ENCODE results near the gene SPAG9. TPM values are rescaled to one million over a fixed set of nuclear protein-coding genes. Genes with fewer than 3 reads are reported as not detected.

SPAG9 gene, protein sequence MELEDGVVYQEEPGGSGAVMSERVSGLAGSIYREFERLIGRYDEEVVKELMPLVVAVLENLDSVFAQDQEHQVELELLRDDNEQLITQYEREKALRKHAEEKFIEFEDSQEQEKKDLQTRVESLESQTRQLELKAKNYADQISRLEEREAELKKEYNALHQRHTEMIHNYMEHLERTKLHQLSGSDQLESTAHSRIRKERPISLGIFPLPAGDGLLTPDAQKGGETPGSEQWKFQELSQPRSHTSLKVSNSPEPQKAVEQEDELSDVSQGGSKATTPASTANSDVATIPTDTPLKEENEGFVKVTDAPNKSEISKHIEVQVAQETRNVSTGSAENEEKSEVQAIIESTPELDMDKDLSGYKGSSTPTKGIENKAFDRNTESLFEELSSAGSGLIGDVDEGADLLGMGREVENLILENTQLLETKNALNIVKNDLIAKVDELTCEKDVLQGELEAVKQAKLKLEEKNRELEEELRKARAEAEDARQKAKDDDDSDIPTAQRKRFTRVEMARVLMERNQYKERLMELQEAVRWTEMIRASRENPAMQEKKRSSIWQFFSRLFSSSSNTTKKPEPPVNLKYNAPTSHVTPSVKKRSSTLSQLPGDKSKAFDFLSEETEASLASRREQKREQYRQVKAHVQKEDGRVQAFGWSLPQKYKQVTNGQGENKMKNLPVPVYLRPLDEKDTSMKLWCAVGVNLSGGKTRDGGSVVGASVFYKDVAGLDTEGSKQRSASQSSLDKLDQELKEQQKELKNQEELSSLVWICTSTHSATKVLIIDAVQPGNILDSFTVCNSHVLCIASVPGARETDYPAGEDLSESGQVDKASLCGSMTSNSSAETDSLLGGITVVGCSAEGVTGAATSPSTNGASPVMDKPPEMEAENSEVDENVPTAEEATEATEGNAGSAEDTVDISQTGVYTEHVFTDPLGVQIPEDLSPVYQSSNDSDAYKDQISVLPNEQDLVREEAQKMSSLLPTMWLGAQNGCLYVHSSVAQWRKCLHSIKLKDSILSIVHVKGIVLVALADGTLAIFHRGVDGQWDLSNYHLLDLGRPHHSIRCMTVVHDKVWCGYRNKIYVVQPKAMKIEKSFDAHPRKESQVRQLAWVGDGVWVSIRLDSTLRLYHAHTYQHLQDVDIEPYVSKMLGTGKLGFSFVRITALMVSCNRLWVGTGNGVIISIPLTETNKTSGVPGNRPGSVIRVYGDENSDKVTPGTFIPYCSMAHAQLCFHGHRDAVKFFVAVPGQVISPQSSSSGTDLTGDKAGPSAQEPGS (N-terminal part only)
- 50.6 and 74.3 TPM in 2 replicates for total RNA-seq (2014; rRNA removed; shearing (Covaris generic))

- peak; percentile 93 for DNase-seq (ENCODE audit: low spot score)
Measured at GRCh38 chr17:51120739-51121619, at the start of gene SPAG9. SPAG9 (minus strand) TSS chr17:51120868; CDS start chr17:51120656, 212 bp downstream.

- DNase-seq (ENCODE audit: low spot score) = no peak
Measured at GRCh38 chr17:51169340-51169739, 48.7 kb upstream of the SPAG9 start.

DNA sequence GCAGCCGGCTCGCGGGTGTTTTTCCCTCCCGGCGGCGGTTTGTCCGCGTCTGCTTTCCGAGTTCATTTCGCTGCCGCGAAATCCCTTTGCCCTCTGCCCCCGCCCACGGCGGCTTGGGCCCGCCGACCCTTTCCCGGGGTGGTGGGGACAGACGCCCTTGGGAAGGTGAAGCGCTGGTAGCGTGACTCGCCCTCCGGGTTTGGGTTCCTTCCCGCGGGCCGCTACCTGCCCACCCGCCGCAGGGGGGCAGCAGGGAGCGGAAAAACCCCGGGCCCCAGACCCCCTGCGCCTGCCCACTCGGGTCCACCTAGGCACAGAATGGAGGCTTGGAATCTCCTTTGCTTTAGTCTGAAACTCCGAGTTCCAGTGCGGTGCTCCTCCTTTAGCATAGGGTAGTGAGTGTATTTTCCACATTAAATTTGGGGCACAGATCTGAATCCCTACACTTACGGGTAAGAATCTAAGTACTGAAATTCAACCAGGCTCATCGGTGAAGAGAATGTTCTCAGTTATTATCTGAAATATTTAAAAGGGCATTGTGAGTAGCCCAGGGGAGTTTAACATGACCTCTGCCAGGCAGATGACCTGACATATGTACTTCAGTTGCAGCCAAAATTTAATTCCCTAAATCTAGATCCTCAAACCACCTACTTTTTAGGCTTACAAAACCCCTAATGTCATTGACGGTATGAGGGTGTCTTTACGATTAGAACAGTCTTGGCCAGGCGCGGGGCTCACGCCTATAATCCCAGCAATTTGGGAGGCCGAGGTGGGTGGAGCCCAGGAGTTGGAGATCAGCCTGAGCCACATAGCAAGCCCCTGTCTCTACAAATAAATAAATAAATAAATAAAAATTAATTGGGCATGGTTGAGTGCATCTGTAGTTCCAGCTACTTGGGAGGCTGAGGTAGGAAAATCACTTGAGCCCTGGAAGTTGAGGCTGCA, 46.6 kb upstream of the SPAG9 start:
- peak; percentile 38 for DNase-seq (ENCODE audit: low spot score)

DNA sequence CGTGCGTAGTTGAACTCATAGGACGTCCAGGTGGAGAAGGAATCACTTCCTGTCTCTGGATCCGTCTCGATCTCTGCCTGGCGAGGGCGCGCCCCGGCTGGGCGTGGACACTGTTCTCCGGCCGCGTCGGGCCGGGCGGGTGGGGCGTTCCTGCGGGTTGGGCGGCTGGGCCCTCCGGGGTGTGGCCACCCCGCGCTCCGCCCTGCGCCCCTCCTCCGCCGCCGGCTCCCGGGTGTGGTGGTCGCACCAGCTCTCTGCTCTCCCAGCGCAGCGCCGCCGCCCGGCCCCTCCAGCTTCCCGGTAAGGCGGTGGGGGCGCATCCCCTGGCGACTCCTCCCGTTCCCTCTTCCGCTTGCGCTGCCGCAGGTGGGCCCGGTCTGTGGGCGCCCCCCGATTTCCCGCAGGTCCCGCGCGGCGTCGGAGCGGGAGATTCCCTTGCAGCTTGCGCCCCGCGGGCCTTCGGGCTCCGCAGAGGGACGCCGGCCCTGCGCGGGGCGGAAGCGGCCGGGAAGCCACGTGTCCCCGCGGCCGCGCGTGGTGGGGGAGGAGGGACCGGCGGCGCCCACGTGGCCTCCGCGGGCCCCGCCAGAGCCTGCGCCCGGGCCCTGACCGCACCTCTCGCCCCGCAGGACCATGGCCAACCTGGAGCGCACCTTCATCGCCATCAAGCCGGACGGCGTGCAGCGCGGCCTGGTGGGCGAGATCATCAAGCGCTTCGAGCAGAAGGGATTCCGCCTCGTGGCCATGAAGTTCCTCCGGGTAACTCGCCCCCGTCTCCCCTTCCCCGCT, 45.7 kb upstream of the SPAG9 start, which contains the start of gene NME2:
Gene NME2 (plus strand): TSS at position 214 of the 789 bp plus-strand sequence. CDS start 420 bp downstream, at position 634.
- DNase-seq (ENCODE audit: low spot score) = peak; percentile 86

DNA sequence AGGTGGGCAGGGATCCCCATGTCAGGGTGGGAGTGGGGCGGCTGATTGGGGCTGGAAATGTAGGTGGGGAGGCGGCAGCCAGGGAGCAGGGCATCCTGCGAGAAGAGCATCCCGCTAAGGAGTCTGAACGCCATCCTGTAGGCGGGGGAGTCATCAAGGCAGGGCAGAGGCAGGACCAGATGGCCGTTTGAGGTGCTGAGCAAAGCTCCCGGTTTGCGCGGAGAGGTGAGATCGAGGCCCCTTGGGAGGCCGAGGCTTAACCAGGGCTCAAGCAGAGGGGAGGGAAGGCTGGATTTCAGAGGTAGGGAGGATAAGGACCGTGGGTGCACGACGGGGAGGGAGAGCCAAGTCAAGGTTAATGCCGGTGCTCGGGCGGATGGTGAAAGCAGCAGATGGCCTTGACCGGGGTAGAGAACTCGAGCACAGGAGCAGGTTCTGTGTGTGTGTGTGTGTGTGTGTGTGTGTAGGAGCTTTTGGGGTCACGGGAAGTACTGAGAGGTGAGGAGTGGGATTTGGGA, 45.1 kb upstream of the SPAG9 start:
- no peak for DNase-seq (ENCODE audit: low spot score)

DNA sequence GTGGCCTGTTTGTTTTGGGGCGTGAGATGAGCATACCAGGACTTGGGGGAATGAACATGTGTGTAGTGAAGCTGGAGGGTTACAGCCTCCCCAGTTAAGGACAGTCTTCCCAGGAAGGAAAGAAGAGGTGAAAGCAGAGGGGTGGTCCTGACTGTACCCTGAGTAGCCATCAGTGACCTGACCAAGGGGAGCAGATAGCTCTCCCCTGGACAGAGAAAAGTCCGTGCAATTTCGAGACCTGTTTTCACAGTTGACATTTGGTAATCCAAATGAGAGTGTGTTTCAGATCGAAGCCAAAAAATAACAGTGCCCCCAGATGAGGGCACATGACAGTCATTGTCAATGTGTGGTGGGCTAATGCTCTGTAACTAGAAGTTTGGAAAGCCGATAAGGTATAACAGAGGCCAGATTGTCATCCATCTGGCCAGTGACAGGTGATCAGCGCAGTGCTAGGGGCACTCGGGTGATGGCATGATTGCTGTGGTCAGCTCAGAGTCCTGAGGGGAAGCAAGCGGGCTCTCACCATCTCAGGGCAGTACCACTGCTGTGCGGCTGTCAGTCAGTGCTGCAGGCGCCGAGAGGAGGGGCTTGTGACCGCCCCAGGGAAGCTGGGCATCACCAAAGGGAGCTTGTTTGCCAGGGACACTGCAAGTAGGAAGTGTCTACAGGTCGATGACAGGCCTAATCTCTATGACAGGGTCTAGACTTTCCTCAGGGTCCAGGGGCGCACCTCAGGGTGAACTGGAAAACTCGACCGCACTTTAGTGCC, 44.4 kb upstream of the SPAG9 start:
- no peak for DNase-seq (ENCODE audit: low spot score)

GRCh38 chr17:51161541-51161940, 40.9 kb upstream of the SPAG9 start:
- no peak for DNase-seq (ENCODE audit: low spot score)

DNA sequence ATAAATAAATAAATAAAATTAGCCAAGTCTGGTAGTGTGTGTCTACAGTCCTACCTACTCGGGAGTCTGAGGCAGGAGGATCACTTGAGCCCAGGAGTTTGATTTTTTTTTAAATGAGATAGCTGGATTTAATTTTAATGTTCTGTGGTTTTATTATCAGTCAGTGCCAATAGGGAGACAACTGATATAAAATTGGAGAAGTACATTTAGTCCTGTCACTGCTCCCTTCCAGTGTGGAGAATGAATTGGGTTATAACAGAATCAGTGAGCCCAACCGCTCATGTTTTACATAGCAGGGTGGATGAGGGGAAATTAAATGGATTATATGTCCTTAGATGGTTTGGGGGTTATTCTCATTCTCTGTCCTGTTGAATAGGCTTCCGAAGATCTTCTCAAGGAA, 38.9 kb upstream of the SPAG9 start:
- no peak for DNase-seq (ENCODE audit: low spot score)

GRCh38 chr17:51155416-51155815, 34.7 kb upstream of the SPAG9 start:
- no peak for DNase-seq (ENCODE audit: low spot score)

DNA sequence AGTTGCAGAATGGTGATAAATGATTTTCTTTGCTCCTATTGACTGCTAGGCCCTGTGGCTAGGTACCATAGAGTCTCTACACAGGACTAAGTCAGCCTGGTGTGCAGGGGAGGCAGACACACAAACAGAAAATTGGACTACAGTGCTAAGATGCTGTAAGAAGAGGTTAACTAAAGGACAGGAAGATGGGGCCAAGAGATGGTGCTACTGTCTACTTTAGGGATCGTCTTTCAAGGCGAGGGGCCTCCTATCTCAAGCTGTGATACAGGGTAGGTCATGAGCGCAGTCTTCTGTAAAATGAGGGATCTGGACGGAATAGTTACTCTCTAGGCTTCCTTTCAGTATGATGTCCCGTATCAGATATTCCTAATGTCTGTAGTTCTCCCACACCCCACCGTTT, 33.5 kb upstream of the SPAG9 start:
- peak; percentile 24 for DNase-seq (ENCODE audit: low spot score)

DNA sequence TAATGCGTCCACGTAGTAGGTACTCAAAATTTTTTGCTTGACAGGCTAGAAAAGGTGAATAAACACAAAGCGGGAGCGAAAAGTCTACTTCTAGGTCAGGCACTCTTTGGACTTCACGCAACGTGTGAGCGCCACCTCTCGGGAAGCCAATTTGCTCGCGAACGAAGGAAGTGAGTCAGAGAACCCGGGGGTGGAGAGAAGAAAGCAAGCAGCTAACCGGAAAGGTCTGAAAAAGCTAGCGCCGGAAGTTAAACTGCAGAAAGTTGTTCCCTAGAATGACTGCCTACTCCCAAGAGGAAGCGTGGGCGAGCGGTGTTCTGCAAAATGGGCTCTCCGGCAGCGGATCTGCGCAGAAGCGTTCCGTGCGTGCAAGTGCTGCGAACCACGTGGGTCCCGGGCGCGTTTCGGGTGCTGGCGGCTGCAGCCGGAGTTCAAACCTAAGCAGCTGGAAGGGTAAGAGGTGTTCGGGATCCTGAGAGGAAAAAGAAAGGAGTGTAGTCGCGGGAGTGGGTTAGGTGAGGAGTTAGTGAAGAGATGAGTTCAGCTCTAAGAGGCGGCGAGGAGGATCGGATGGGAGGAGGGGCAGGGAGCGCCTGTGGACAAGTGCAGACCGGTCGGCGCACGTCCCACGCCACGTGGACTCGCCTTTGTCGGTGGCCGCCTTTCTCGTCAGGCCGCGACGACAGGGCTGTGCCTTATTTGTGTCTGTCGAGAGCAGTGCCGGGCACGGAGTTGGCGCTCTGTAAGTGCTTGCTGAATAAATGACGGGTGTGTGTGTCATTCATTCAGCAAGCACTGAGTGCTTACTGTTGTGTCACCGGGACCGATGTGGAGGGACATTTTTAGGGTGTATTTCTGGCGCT, 32.8 kb upstream of the SPAG9 start, which contains the start of gene NME1:
Gene NME1 (plus strand): TSS at position 350 of the 863 bp plus-strand sequence. CDS start 2,096 bp downstream, outside the sequence.
- DNase-seq (ENCODE audit: low spot score) = peak; percentile 100

- peak; percentile 37 for DNase-seq (ENCODE audit: low spot score)
Measured at GRCh38 chr17:51152766-51153209, 32.1 kb upstream of the SPAG9 start.

GRCh38 chr17:51150932-51151331, 30.3 kb upstream of the SPAG9 start:
- no peak for DNase-seq (ENCODE audit: low spot score)

- no peak for DNase-seq (ENCODE audit: low spot score)
Measured at GRCh38 chr17:51149163-51149562, 28.5 kb upstream of the SPAG9 start.

GRCh38 chr17:51147650-51148049, 27.0 kb upstream of the SPAG9 start:
- peak; percentile 36 for DNase-seq (ENCODE audit: low spot score)

- DNase-seq (ENCODE audit: low spot score) = no peak
Measured at GRCh38 chr17:51144266-51145022, 23.8 kb upstream of the SPAG9 start.

Data from A172 (cell line).